Umbilical cord (tissue), 2 donors: ENCODE data around the gene RBM26. TPM values are rescaled to one million over a fixed set of nuclear protein-coding genes. Genes with fewer than 3 reads are reported as not detected.

ENCODE experiments used
- DNase-seq: peaks from one replicate; pipeline ENCODE4 v3.0.0-alpha.2; 2015; ENCODE audit warnings: low spot score
- total RNA-seq: library from RNA; depleted of rRNA; stranded (reverse); fragments of >200 nt; gene quantifications from one replicate; pipeline ENCODE4 v1.2.3, GENCODE V29; 2014; ENCODE audit warnings: low replicate concordance; ENCODE audit not compliant: insufficient read depth

Gene RBM26
- total RNA-seq, 1 donor from 2014 or later, result 26.0 TPM

GRCh38 chr13:79423801-79424642 is 18.0 kb upstream of the RBM26 start:
- DNase-seq, result peak; percentile 62

GRCh38 chr13:79423340-79423739 is 17.3 kb upstream of the RBM26 start:
- no peak for DNase-seq

GRCh38 chr13:79419365-79419764 is 13.3 kb upstream of the RBM26 start:
- DNase-seq, result no peak

GRCh38 chr13:79417741-79418140 is 11.7 kb upstream of the RBM26 start:
- no peak for DNase-seq

GRCh38 chr13:79413521-79413920 is 7.5 kb upstream of the RBM26 start:
- no peak for DNase-seq

GRCh38 chr13:79409828-79410227 is 3.8 kb upstream of the RBM26 start:
- DNase-seq, result no peak

- DNase-seq, result no peak
These were observed 1.4 kb upstream of the RBM26 start for GRCh38 chr13:79407349-79407979.

- no peak for DNase-seq
These were observed 498 bp upstream of the RBM26 start for GRCh38 chr13:79406597-79406908.

GRCh38 chr13:79405501-79405830 is 589 bp downstream of the RBM26 start:
- DNase-seq, result no peak

- DNase-seq, result no peak
These were observed 1.1 kb downstream of the RBM26 start for GRCh38 chr13:79404985-79405384.

- DNase-seq, result no peak
These were observed 1.7 kb downstream of the RBM26 start for GRCh38 chr13:79404361-79404760.

- DNase-seq, result no peak
These were observed 2.9 kb downstream of the RBM26 start for GRCh38 chr13:79403113-79403512.

GRCh38 chr13:79402679-79403078 is 3.4 kb downstream of the RBM26 start:
- DNase-seq, result no peak

- peak; percentile 38 for DNase-seq
These were observed 3.9 kb downstream of the RBM26 start for GRCh38 chr13:79402074-79402635.

- no peak for DNase-seq
These were observed 4.6 kb downstream of the RBM26 start for GRCh38 chr13:79401259-79402070.

GRCh38 chr13:79398915-79399314 is 7.1 kb downstream of the RBM26 start:
- DNase-seq, result no peak

GRCh38 chr13:79398127-79398526 is 7.9 kb downstream of the RBM26 start:
- no peak for DNase-seq

- no peak for DNase-seq
These were observed 10.2 kb downstream of the RBM26 start for GRCh38 chr13:79395881-79396280.

- DNase-seq, result peak; percentile 15
These were observed 12.3 kb downstream of the RBM26 start for GRCh38 chr13:79393564-79394249.

GRCh38 chr13:79392882-79393563 is 13.0 kb downstream of the RBM26 start:
- no peak for DNase-seq

GRCh38 chr13:79389026-79389425 is 17.0 kb downstream of the RBM26 start:
- DNase-seq, result no peak
